Muscle layer of colon (tissue), 2 donors: ENCODE measurements around the gene OTULIN.

Source experiments
- H3K27ac ChIP-seq: one replicate; pipeline ENCODE4 v1.7.0; 2013; ENCODE audit warnings: low read depth, mild to moderate bottlenecking, low read length, moderate library complexity
- H3K27me3 ChIP-seq, 2 donors: one replicate each; pipeline ENCODE4 v1.7.0; 2013; ENCODE audit warnings: low read length in 2 of 2, mild to moderate bottlenecking in 2 of 2; ENCODE audit not compliant: insufficient read depth in 2 of 2, control insufficient read depth in 1 of 2
- H3K36me3 ChIP-seq: one replicate; pipeline ENCODE4 v1.7.0; 2013; ENCODE audit warnings: mild to moderate bottlenecking, low read length; ENCODE audit not compliant: insufficient read depth
- H3K4me1 ChIP-seq: one replicate; pipeline ENCODE4 v1.7.0; 2013; ENCODE audit warnings: mild to moderate bottlenecking, low read length; ENCODE audit not compliant: insufficient read depth
- H3K4me3 ChIP-seq, 2 donors: one replicate each; pipeline ENCODE4 v1.7.0; 2013; ENCODE audit warnings: low read length in 2 of 2, low read depth in 1 of 2, mild to moderate bottlenecking in 1 of 2, moderate library complexity in 1 of 2
- H3K9ac ChIP-seq: one replicate; pipeline ENCODE4 v1.7.0; 2013; ENCODE audit warnings: low read length
- H3K9me3 ChIP-seq: one replicate; pipeline ENCODE4 v1.7.0; 2013; ENCODE audit warnings: mild to moderate bottlenecking, low read length
- donor health status: abdominal sarcoma.
- donor health status: Adenocarcinoma of cecum.

The OTULIN gene

DNA sequence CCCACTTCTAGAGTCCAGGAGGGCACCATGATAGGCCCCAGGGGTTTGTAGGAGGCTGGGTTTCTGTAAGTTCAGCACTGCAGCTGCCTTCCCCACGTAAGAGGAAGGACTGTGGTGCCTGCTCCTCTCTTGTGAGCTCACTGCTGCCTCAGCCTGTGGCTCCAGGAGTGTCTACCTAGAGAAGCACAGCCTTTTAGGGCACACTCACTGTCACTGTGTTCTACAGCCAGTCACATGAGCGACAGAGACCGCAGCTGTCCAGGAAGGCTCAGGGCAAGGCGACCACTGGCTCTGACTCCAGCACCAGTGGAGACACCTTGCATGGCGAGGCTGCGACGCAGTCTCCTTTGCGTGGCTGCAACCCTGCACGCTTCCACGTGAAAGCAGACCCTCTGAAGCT is 72.8 kb downstream of the OTULIN start:
- H3K4me1 ChIP-seq = no peaks in the 10 kb centered on the region
- H3K36me3 ChIP-seq = peaks cover 9% of the 10 kb centered on the region
- no peak overlapping the region for H3K27ac ChIP-seq
- no peaks in the 10 kb centered on the region for H3K27me3 ChIP-seq
- H3K9ac ChIP-seq = no peak overlapping the region
- H3K4me3 ChIP-seq = no peak overlapping the region
- H3K9me3 ChIP-seq = no peaks in the 10 kb centered on the region

DNA sequence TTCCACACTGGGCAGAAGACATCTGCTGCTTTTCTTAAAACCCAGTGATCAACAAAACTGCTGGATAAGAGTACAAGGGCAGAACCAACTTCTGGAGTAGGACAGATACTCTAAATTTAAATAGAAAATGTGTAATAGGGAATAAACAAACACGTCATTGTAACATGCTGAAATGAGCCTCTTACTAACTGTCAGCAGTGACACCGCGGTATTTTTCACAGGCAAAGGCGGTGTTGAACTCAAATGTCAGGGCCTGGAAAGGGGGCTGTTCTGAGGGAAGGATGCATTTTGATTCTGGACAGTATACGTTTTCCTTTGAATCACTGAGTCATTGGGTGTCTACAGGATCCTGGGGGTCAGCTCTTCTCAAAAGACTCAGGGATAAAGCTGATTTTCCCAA is 73.5 kb downstream of the OTULIN start:
- Histone ChIP-seq H3K36me3 (peaks cover 9% of the 10 kb centered on the region), H3K9me3 (no peaks in the 10 kb centered on the region), H3K9ac (no peak overlapping the region), H3K27me3 (no peaks in the 10 kb centered on the region), H3K4me3 (no peak overlapping the region), H3K27ac (no peak overlapping the region), H3K4me1 (no peaks in the 10 kb centered on the region)

DNA sequence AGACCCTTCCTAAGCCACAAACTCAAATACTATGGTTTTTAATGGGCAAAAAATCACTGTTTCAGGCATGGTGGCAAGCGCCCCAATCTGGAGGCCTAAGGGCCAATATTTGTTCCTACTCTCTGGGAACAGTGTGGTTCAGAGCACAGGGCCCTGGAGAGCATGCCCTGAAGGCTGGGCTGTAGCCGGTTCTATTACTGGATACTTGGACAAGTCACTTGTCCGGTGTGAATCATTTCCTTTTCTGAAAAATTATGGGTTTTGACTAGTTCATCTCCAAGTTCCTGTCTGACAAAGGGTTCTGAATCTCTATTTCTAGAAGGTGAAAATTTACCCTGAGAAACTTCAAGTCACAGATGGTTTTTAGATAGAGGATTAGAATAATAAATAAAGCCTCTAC is 75.0 kb downstream of the OTULIN start:
- Histone ChIP-seq H3K36me3 (peaks cover 9% of the 10 kb centered on the region), H3K4me1 (no peaks in the 10 kb centered on the region), H3K4me3 (no peak overlapping the region), H3K27me3 (no peaks in the 10 kb centered on the region), H3K9ac (no peak overlapping the region), H3K9me3 (no peaks in the 10 kb centered on the region), H3K27ac (no peak overlapping the region)

DNA sequence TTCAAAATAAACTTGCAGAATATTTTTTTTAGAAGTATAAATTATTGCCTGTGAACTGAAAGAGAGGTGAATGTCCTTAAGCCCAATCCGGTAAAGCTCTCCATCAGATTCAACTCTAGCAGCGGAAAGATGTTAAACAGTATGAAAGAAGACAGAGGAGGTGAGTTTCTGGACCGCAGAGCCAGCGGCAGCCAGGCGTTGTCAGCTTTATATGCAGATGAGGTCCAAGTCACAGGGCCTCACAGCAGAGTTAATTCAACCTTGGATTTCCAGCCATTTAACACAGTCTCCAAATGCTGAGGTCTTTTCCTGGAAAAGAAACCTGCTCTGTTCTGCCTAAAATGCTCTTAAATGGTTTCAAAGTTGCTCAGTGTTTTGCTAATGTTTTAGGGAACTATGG is 75.5 kb downstream of the OTULIN start:
- Histone ChIP-seq H3K4me3 (no peak overlapping the region), H3K9me3 (no peaks in the 10 kb centered on the region), H3K36me3 (peaks cover 9% of the 10 kb centered on the region), H3K27me3 (no peaks in the 10 kb centered on the region), H3K9ac (no peak overlapping the region), H3K27ac (no peak overlapping the region), H3K4me1 (no peaks in the 10 kb centered on the region)

DNA sequence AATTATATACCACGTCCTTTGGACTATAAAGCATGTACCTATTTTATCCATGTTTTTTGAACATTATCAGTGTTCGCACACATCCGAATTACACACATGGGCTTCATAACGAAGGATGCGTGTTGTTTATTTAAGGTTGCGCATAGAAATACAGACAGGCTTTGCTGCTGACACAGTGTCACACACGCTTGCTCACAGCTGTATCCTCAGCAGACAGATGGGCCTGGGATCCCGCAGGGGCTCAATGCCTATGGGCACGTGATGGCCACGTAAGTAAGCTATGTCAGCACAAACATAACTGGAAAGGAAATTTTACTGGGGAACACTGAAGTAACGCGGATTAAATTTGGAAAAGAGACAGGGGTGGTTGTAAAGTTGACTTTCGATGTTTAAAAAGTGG is 76.6 kb downstream of the OTULIN start:
- Histone ChIP-seq H3K9ac (no peak overlapping the region), H3K36me3 (peaks cover 9% of the 10 kb centered on the region), H3K27me3 (no peaks in the 10 kb centered on the region), H3K27ac (no peak overlapping the region), H3K4me1 (no peaks in the 10 kb centered on the region), H3K4me3 (no peak overlapping the region), H3K9me3 (no peaks in the 10 kb centered on the region)

GRCh38 chr5:14741801-14742440 is 77.4 kb downstream of the OTULIN start:
- H3K4me3 ChIP-seq = no peak overlapping the region
- no peaks in the 10 kb centered on the region for H3K9me3 ChIP-seq
- H3K27ac ChIP-seq = no peak overlapping the region
- H3K36me3 ChIP-seq = peaks cover 9% of the 10 kb centered on the region
- no peak overlapping the region for H3K9ac ChIP-seq
- H3K27me3 ChIP-seq = no peaks in the 10 kb centered on the region
- no peaks in the 10 kb centered on the region for H3K4me1 ChIP-seq

DNA sequence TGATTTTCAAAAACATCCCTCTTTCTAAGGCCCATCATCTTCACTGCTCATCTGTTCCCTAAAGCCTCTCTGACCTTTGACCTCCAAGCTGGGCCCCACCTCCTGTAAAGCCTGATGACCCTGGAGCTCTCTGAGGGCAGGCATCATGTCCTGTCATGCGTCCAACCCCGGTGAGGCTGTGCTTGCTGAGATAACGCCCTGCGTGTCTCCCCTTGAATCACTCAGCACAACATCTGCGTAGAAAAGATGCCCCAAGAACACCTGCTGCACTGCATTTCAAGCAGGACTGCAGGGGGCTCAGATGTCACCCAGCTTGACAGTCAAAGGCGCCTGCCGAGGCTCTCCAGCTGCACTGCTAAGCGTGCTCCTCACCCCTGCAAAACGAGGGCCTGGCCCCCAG is 78.0 kb downstream of the OTULIN start:
- H3K4me3 ChIP-seq = no peak overlapping the region
- no peaks in the 10 kb centered on the region for H3K9me3 ChIP-seq
- H3K27me3 ChIP-seq = no peaks in the 10 kb centered on the region
- peaks cover 9% of the 10 kb centered on the region for H3K36me3 ChIP-seq
- H3K4me1 ChIP-seq = no peaks in the 10 kb centered on the region
- no peak overlapping the region for H3K9ac ChIP-seq
- no peak overlapping the region for H3K27ac ChIP-seq

- Histone ChIP-seq H3K9ac (no peak overlapping the region), H3K4me1 (no peaks in the 10 kb centered on the region), H3K27ac (no peak overlapping the region), H3K27me3 (no peaks in the 10 kb centered on the region), H3K36me3 (peaks cover 9% of the 10 kb centered on the region), H3K9me3 (no peaks in the 10 kb centered on the region), H3K4me3 (no peak overlapping the region)
Observed at GRCh38 chr5:14743601-14744295, 79.2 kb downstream of the OTULIN start.

DNA sequence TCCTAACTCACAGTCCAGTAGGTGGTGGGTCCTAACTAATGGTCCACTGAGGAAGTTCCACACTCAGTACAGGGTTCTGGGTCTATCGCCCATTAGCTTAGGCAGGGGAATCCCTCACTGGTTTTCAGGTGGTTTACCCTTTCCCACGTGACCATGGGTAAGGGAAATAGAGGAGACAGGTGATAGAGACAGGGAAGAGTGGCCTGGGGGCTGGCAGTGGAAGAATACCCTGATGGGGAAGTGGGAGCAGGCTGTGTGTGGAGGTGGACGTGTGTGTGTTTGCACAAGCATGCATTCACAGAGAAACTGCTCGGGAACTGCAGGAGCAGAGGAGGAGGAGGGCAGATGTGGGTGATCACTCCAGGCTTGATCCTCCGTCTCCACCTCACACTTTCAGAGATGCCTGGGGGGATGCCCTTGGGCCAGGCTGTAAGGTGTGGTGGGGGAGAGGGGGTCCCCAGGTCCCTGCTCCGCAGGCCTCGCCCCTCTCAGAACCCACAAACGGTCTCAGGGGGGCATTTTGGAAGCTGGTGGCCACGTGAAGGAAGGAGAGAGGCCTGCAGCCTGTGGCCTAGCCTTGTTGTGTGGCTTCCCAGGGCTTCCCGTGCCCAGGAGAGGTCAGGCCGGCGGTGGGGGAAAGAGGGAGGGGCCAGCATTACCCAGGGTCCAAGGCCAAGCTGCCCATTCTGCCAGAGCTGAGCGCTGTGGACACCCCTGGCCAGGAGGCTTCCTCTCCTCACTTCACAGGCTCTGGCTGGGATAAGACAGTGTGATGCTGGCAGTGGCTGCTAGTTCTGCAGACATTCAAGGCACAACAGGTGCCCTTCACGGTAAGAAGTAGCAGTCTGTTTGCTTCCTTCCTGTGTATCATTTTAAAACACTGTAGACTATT is 80.0 kb downstream of the OTULIN start:
- Histone ChIP-seq H3K4me1 (no peaks in the 10 kb centered on the region), H3K27ac (no peak overlapping the region), H3K9ac (no peak overlapping the region), H3K4me3 (no peak overlapping the region), H3K36me3 (peaks cover 9% of the 10 kb centered on the region), H3K9me3 (no peaks in the 10 kb centered on the region), H3K27me3 (no peaks in the 10 kb centered on the region)

DNA sequence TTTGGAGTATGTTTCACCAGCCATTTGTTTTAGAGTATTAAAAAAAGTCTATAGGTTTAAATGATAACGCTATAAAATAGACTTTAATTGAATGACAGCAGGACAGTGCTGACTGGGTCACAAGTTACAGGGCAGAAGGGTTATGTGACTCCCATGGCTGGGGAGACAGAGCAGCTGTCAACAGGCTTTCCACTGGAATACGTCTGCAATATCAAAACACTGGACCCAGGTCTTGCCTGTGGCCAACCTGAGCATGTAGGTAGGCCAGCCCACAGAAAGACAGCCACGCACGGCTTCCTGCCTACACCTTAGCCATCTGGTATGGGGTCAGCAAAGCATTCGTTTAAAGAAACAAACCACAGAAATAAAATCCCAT is 80.7 kb downstream of the OTULIN start:
- no peaks in the 10 kb centered on the region for H3K27me3 ChIP-seq
- no peaks in the 10 kb centered on the region for H3K9me3 ChIP-seq
- H3K4me3 ChIP-seq = no peak overlapping the region
- H3K27ac ChIP-seq = no peak overlapping the region
- no peaks in the 10 kb centered on the region for H3K4me1 ChIP-seq
- H3K9ac ChIP-seq = no peak overlapping the region
- peaks cover 9% of the 10 kb centered on the region for H3K36me3 ChIP-seq

DNA sequence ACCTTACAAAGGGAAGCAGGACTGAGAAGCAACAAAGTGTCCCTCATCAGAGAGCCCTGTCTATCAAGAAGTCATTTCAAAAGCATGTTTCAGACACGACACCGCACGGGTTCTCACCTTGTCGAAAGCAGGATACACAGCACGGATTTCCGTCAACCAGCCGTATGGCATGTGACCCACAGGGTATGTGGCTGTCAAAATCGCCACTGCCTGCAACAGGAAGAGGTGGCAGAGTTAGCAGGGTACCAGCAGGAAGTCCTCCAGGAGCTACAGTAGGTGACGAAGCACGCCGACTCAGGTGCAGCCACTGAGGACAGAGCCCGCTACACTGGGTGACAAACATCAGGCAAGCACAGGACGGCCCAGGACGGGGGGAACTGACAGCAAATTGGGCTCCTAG is 81.2 kb downstream of the OTULIN start:
- Histone ChIP-seq H3K27ac (no peak overlapping the region), H3K4me3 (no peak overlapping the region), H3K9ac (no peak overlapping the region)

More for the DNA sequence above, 81.2 kb downstream of the OTULIN start:
- Histone ChIP-seq H3K4me1 (no peaks in the 10 kb centered on the region), H3K27me3 (no peaks in the 10 kb centered on the region), H3K36me3 (peaks cover 14% of the 10 kb centered on the region), H3K9me3 (no peaks in the 10 kb centered on the region)
